ENCODE measurements around the gene DCK.
A peak's percentile ranks its signal among the peaks of the same experiment; 100 is the strongest.
"Not testable (repeated sequence)": the region's sequence is repeated elsewhere in the genome, so short reads cannot be mapped to it uniquely, and the experiment has no call there.

The DCK gene

GRCh38 chr4:71004281-71004851 is 10.9 kb downstream of the DCK start:
- peak; percentile 58 to 66 for DNase-seq

- not testable (repeated sequence) for DNase-seq
Observed at GRCh38 chr4:71005025-71005424, 11.6 kb downstream of the DCK start.

GRCh38 chr4:71006203-71006907 is 12.9 kb downstream of the DCK start:
- peak in 1 of 2 donors; percentile 61 for DNase-seq

- no peak for DNase-seq
Observed at GRCh38 chr4:71008196-71008595, 14.7 kb downstream of the DCK start.

GRCh38 chr4:71009086-71009485 is 15.6 kb downstream of the DCK start:
- DNase-seq: no peak

- DNase-seq: peak in 1 of 2 donors; percentile 58
Observed at GRCh38 chr4:71009890-71010588, 16.6 kb downstream of the DCK start.

- no peak for DNase-seq
Observed at GRCh38 chr4:71011451-71011850, 18.0 kb downstream of the DCK start.

- DNase-seq: not testable (repeated sequence)
Observed at GRCh38 chr4:71017391-71017790, 23.9 kb downstream of the DCK start.

GRCh38 chr4:71020611-71021010 is 27.2 kb downstream of the DCK start:
- no peak for DNase-seq

- DNase-seq: no peak
Observed at GRCh38 chr4:71025654-71026053, 32.2 kb downstream of the DCK start.

GRCh38 chr4:71026086-71026485 is 32.6 kb downstream of the DCK start:
- DNase-seq: no peak

GRCh38 chr4:71027611-71028010 is 34.2 kb downstream of the DCK start:
- DNase-seq: no peak

- no peak for DNase-seq
Observed at GRCh38 chr4:71029504-71029903, 36.1 kb downstream of the DCK start.

GRCh38 chr4:71032106-71032505 is 38.7 kb downstream of the DCK start:
- DNase-seq: not testable (repeated sequence)

GRCh38 chr4:71045256-71045655 is 51.8 kb downstream of the DCK start:
- DNase-seq: no peak

- DNase-seq: no peak
Observed at GRCh38 chr4:71049395-71049794, 55.9 kb downstream of the DCK start.

GRCh38 chr4:71050809-71051208 is 57.4 kb downstream of the DCK start:
- peak in 1 of 2 donors; percentile 20 for DNase-seq

- no peak for DNase-seq
Observed at GRCh38 chr4:71052034-71052433, 58.6 kb downstream of the DCK start.

- no peak for DNase-seq
Observed at GRCh38 chr4:71052716-71053115, 59.3 kb downstream of the DCK start.

GRCh38 chr4:71053613-71054012 is 60.2 kb downstream of the DCK start:
- DNase-seq: not testable (repeated sequence)

- not testable (repeated sequence) for DNase-seq
Observed at GRCh38 chr4:71059573-71059972, 66.1 kb downstream of the DCK start.

GRCh38 chr4:71062436-71062835 is 69.0 kb downstream of the DCK start:
- no peak for DNase-seq

- DNase-seq: no peak
Observed at GRCh38 chr4:71063711-71064110, 70.3 kb downstream of the DCK start.

GRCh38 chr4:71064521-71064920 is 71.1 kb downstream of the DCK start:
- no peak for DNase-seq
